LNCAP (cell line): ENCODE data around the gene EEFSEC.

ENCODE experiments used
- TF ChIP-seq, protein P1 (sequence below): fragments of 450-650 bp; IDR thresholded peaks from 2 replicates; pipeline ENCODE4 v1.5.1; 2017; ENCODE audit warnings: mild to moderate bottlenecking

Gene EEFSEC

DNA sequence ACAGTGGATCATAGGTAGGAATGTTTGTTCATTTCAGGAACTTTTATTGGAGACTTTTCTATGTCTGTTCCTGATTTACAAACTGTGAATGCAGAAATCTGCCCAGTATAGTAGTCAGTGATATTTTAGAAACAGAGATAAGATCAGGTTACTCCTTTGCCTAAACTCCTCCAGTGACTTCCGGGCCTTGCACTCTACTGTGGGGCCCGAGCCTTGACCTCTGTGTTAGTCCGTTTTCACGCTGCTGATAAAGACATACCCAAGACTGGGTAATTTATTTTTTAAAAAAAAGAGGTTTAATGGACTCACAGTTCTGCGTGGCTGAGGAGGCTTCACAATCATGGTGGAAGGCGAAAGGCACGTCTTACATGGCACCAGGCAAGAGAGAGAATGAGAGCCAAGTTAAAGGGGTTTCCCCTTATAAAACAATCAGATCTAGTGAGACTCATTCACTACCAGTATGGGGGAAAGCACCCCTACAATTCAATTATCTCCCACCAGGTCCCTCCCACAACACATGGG lies 186.3 kb downstream of the EEFSEC start:
- TF ChIP-seq, protein P1, sequence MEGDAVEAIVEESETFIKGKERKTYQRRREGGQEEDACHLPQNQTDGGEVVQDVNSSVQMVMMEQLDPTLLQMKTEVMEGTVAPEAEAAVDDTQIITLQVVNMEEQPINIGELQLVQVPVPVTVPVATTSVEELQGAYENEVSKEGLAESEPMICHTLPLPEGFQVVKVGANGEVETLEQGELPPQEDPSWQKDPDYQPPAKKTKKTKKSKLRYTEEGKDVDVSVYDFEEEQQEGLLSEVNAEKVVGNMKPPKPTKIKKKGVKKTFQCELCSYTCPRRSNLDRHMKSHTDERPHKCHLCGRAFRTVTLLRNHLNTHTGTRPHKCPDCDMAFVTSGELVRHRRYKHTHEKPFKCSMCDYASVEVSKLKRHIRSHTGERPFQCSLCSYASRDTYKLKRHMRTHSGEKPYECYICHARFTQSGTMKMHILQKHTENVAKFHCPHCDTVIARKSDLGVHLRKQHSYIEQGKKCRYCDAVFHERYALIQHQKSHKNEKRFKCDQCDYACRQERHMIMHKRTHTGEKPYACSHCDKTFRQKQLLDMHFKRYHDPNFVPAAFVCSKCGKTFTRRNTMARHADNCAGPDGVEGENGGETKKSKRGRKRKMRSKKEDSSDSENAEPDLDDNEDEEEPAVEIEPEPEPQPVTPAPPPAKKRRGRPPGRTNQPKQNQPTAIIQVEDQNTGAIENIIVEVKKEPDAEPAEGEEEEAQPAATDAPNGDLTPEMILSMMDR: no peak

DNA sequence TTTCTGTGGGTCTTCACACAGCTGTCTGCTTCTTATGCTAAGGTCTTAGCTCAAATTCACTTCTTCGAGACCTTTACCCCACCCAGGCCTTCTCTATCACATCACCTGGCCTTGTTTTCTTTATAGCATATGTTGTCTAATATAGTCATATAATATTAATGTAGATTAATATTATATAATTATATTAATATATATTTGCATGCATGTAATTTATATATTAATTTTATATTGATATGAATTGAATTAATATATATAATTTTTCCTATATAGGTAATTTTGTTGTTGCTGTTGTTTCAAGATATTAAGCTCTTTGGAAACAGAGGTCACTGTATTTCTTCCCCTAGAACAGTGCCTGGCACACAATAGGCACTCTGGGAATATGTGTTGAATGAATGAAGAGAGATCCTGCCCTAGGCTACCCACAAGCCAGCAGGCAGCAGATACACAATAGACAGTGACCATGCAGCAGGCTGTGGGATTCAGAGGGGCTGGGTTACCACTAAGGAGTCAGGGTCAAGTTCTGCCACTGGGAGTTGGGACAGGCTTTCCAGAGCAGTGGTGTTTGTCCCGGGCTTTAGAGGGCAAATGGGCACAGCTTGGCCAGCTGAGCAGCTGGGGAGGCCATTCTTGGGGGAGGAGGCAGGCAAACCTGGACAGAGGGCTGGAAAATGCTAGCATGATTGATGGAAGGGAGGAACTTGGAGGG lies 187.1 kb downstream of the EEFSEC start:
- TF ChIP-seq, protein P1: no peak

DNA sequence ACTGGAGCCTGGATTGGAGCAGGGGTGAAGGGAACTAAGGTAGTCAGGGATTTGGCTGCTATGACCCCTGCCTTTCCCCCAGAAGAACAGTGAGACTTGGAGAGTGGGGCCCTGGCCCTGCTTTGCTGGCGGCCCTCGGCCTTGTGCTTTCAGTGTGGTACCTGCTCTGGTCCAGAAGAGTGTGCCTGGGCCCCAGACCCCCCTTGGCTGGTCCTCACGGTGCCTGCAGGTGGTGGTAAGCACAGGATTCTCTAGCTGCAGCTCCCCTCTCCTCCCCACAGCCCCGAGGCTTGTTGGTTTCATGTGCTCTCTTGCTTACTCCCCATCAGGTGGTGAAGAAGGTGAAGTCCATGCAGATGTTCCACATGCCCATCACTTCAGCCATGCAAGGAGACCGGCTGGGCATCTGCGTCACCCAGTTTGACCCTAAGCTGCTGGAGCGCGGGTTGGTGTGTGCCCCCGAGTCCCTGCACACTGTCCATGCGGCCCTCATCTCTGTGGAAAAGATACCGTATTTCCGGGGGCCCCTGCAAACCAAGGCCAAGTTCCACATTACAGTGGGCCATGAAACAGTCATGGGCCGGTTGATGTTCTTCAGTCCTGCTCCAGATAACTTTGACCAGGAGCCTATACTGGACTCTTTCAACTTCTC lies 187.7 kb downstream of the EEFSEC start:
- TF ChIP-seq, protein P1: no peak

DNA sequence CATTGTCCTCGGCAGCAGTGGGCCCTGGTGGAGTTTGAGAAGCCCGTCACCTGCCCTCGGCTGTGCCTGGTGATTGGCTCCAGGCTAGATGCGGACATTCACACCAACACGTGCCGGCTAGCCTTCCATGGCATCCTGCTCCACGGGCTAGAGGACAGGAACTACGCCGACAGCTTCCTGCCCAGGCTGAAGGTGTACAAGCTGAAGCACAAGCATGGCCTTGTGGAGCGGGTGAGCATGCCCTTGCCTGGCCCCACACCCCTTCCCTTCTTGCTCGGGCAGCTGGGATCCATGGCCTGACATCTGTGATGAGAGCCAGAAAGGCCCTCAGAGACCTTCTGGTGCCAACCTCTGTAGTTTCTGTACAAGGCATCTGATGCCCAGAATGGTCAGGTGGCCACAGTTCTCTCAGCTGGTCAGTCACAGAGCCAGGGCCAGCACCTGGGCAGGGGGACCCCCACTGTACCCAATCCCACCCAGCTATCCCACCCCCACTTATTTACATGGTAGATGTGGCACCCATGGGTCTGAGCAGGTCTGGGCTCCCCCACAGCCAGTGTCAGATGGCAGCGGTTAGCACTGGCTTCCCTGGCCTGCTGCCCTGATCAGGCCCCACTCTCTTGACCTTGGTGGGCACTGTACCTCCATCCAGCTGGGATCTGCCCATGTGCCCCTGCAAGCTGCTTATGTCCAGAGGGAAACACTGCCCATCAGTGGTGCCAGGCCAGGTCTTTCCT lies 188.5 kb downstream of the EEFSEC start:
- TF ChIP-seq, protein P1: no peak

DNA sequence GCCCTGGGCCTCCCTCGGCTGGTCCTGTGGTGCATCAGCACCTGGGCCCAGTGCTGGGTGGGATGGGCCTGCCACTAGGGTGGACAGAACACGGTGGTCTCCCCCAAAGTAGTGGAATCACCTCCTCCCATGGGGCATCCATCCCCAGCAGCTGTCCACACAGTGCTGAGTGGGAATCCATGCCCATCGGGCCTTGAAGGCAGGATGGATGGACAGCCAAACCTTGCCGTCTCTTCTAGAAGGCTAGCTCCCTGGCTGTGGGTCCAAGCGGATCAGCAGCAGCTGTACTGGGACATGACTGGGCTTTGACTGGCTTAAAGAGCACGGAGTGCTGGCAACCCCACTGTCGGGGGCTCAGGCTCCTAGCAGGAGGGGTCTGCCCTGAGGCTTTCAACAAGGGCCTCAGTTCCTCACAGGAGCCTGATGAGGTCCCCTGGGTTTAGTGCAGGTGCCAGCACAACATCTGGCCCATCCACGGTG lies 189.5 kb downstream of the EEFSEC start:
- TF ChIP-seq, protein P1: no peak

DNA sequence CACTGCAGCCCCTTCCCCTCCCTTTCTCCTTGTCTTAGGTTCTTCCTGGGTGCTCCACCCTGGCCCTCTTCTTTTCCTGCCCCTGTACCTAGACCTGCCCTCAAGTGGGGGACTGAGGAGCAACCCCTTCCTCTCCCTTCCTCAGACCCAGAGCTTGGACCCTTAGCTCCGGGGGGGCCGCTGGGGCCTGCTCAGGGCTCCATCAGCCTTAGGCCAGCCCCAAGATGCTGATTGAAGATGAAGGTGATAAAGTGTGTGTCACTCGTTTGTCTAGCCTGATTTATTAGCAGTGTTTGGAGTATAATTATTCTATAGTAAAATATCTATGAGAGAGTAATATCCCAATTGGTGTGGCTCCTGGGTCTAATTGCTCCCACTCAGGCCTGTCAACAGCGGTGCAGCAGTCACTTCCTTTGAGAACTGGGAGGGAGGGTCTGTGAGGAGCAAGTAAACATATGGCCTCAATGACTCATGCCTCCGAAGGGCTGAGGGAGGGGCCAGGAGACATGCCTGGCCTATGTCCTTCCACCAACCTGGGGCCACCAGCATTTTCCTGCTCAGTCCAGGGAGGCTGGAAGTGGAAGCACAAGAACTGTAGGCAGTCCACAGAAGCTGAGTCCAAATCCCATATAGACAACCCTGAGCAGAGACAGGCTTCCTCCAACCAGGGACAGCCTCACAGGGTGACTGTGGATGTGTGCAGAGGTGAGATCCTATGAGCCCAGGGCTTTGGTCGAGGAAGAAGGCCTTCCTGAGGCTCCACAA lies 190.2 kb downstream of the EEFSEC start:
- TF ChIP-seq, protein P1: no peak
